ENCODE results near the gene NIPAL4. TPM values are rescaled to one million over a fixed set of nuclear protein-coding genes. Genes with fewer than 3 reads are reported as not detected.

Gene NIPAL4
- total and polyA plus RNA-seq, 9 donors = 0.08 to 1.0 (median 0.34) TPM

GRCh38 chr5:157496864-157497263 lies 36.9 kb downstream of the NIPAL4 start:
- peaks cover 60% of the 10 kb centered on the region for H3K36me3 ChIP-seq (ENCODE audit: control insufficient read depth, insufficient read depth, low read length)
- 81% methylated on average over 5 of the region's 8 CpGs for WGBS (ENCODE audit: insufficient coverage)

GRCh38 chr5:157497875-157498611 lies 38.0 kb downstream of the NIPAL4 start:
- Histone ChIP-seq H3K36me3 (ENCODE audit: control insufficient read depth, insufficient read depth, low read length) (peaks cover 57% of the 10 kb centered on the region), H3K4me3 (ENCODE audit: low read length) (no peak overlapping the region), H3K27ac (ENCODE audit: low read length) (no peak overlapping the region), H3K27me3 (ENCODE audit: control insufficient read depth, insufficient read depth, low read length) (no peaks in the 10 kb centered on the region), H3K9me3 (replicated peaks; ENCODE audit: control insufficient read depth, low read depth, low read length) (no peaks in the 10 kb centered on the region), H3K4me1 (ENCODE audit: control insufficient read depth, insufficient read depth, low read length) (peaks cover 13% of the 10 kb centered on the region)
- peak; percentile 29 for DNase-seq
- WGBS (ENCODE audit: insufficient coverage) = 0% methylated on average over 1 of the region's 10 CpGs

More at GRCh38 chr5:157496864-157497263, 36.9 kb downstream of the NIPAL4 start:
- peaks cover 10% of the 10 kb centered on the region for H3K4me1 ChIP-seq (ENCODE audit: control insufficient read depth, insufficient read depth, low read length)
- H3K27ac ChIP-seq (ENCODE audit: low read length) = no peak overlapping the region
- no peaks in the 10 kb centered on the region for H3K27me3 ChIP-seq (ENCODE audit: control insufficient read depth, insufficient read depth, low read length)
- DNase-seq = no peak
- H3K9me3 ChIP-seq (replicated peaks; ENCODE audit: control insufficient read depth, low read depth, low read length) = no peaks in the 10 kb centered on the region
- H3K4me3 ChIP-seq (ENCODE audit: low read length) = no peak overlapping the region

GRCh38 chr5:157502143-157502647 lies 42.2 kb downstream of the NIPAL4 start:
- H3K9me3 ChIP-seq (replicated peaks; ENCODE audit: control insufficient read depth, low read depth, low read length) = no peaks in the 10 kb centered on the region
- H3K27ac ChIP-seq (ENCODE audit: low read length) = no peak overlapping the region
- H3K27me3 ChIP-seq (ENCODE audit: control insufficient read depth, insufficient read depth, low read length) = no peaks in the 10 kb centered on the region
- H3K4me1 ChIP-seq (ENCODE audit: control insufficient read depth, insufficient read depth, low read length) = peaks cover 23% of the 10 kb centered on the region
- 75% methylated on average over 3 of the region's 8 CpGs for WGBS (ENCODE audit: insufficient coverage)
- peaks cover 42% of the 10 kb centered on the region for H3K36me3 ChIP-seq (ENCODE audit: control insufficient read depth, insufficient read depth, low read length)
- H3K4me3 ChIP-seq (ENCODE audit: low read length) = no peak overlapping the region
- DNase-seq = peak; percentile 68

GRCh38 chr5:157504053-157504452 lies 44.0 kb downstream of the NIPAL4 start:
- 84% methylated on average over 7 of the region's 8 CpGs for WGBS (ENCODE audit: insufficient coverage)
- Histone ChIP-seq H3K27ac (ENCODE audit: low read length) (no peak overlapping the region), H3K4me1 (ENCODE audit: control insufficient read depth, insufficient read depth, low read length) (peaks cover 16% of the 10 kb centered on the region), H3K4me3 (ENCODE audit: low read length) (no peak overlapping the region), H3K36me3 (ENCODE audit: control insufficient read depth, insufficient read depth, low read length) (peaks cover 33% of the 10 kb centered on the region), H3K9me3 (replicated peaks; ENCODE audit: control insufficient read depth, low read depth, low read length) (no peaks in the 10 kb centered on the region), H3K27me3 (ENCODE audit: control insufficient read depth, insufficient read depth, low read length) (no peaks in the 10 kb centered on the region)
- DNase-seq = no peak

- Histone ChIP-seq H3K27me3 (ENCODE audit: control insufficient read depth, insufficient read depth, low read length) (no peaks in the 10 kb centered on the region), H3K4me3 (ENCODE audit: low read length) (no peak overlapping the region), H3K4me1 (ENCODE audit: control insufficient read depth, insufficient read depth, low read length) (peaks cover 16% of the 10 kb centered on the region), H3K36me3 (ENCODE audit: control insufficient read depth, insufficient read depth, low read length) (peaks cover 28% of the 10 kb centered on the region), H3K9me3 (replicated peaks; ENCODE audit: control insufficient read depth, low read depth, low read length) (no peaks in the 10 kb centered on the region), H3K27ac (ENCODE audit: low read length) (no peak overlapping the region)
- 92% methylated on average over 6 of the region's 6 CpGs for WGBS (ENCODE audit: insufficient coverage)
- no peak for DNase-seq
Observed at GRCh38 chr5:157505496-157505895, 45.5 kb downstream of the NIPAL4 start.

GRCh38 chr5:157506066-157506590 lies 46.1 kb downstream of the NIPAL4 start:
- WGBS (ENCODE audit: insufficient coverage) = 29% methylated on average over 1 of the region's 3 CpGs
- no peak overlapping the region for H3K4me3 ChIP-seq (ENCODE audit: low read length)
- peaks cover 16% of the 10 kb centered on the region for H3K4me1 ChIP-seq (ENCODE audit: control insufficient read depth, insufficient read depth, low read length)
- no peaks in the 10 kb centered on the region for H3K27me3 ChIP-seq (ENCODE audit: control insufficient read depth, insufficient read depth, low read length)
- H3K27ac ChIP-seq (ENCODE audit: low read length) = peak overlapping the region; percentile 10
- H3K9me3 ChIP-seq (replicated peaks; ENCODE audit: control insufficient read depth, low read depth, low read length) = no peaks in the 10 kb centered on the region
- DNase-seq = no peak
- peaks cover 21% of the 10 kb centered on the region for H3K36me3 ChIP-seq (ENCODE audit: control insufficient read depth, insufficient read depth, low read length)

GRCh38 chr5:157506981-157507780 lies 47.2 kb downstream of the NIPAL4 start:
- Histone ChIP-seq H3K27ac (ENCODE audit: low read length) (peak overlapping the region; percentile 45), H3K4me3 (ENCODE audit: low read length) (no peak overlapping the region), H3K27me3 (ENCODE audit: control insufficient read depth, insufficient read depth, low read length) (no peaks in the 10 kb centered on the region), H3K4me1 (ENCODE audit: control insufficient read depth, insufficient read depth, low read length) (peaks cover 25% of the 10 kb centered on the region), H3K36me3 (ENCODE audit: control insufficient read depth, insufficient read depth, low read length) (peaks cover 15% of the 10 kb centered on the region), H3K9me3 (replicated peaks; ENCODE audit: control insufficient read depth, low read depth, low read length) (no peaks in the 10 kb centered on the region)
- peak; percentile 64 for DNase-seq
- 83% methylated on average over 3 of the region's 14 CpGs for WGBS (ENCODE audit: insufficient coverage)

- H3K27ac ChIP-seq (ENCODE audit: low read length) = no peak overlapping the region
- 96% methylated on average over 5 of the region's 9 CpGs for whole genome bisulfite sequencing (ENCODE audit: insufficient coverage)
- peaks cover 21% of the 10 kb centered on the region for H3K36me3 ChIP-seq (ENCODE audit: control insufficient read depth, insufficient read depth, low read length)
Observed at GRCh38 chr5:157509093-157509492, 49.1 kb downstream of the NIPAL4 start.

GRCh38 chr5:157509587-157509986 lies 49.6 kb downstream of the NIPAL4 start:
- Histone ChIP-seq H3K27ac (ENCODE audit: low read length) (no peak overlapping the region), H3K4me3 (ENCODE audit: low read length) (no peak overlapping the region), H3K36me3 (ENCODE audit: control insufficient read depth, insufficient read depth, low read length) (peaks cover 18% of the 10 kb centered on the region), H3K27me3 (ENCODE audit: control insufficient read depth, insufficient read depth, low read length) (no peaks in the 10 kb centered on the region), H3K4me1 (ENCODE audit: control insufficient read depth, insufficient read depth, low read length) (peaks cover 23% of the 10 kb centered on the region), H3K9me3 (replicated peaks; ENCODE audit: control insufficient read depth, low read depth, low read length) (no peaks in the 10 kb centered on the region)
- DNase-seq = no peak

More at GRCh38 chr5:157509093-157509492, 49.1 kb downstream of the NIPAL4 start:
- no peaks in the 10 kb centered on the region for H3K27me3 ChIP-seq (ENCODE audit: control insufficient read depth, insufficient read depth, low read length)
- no peak overlapping the region for H3K4me3 ChIP-seq (ENCODE audit: low read length)
- DNase-seq = no peak
- no peaks in the 10 kb centered on the region for H3K9me3 ChIP-seq (replicated peaks; ENCODE audit: control insufficient read depth, low read depth, low read length)
- peaks cover 23% of the 10 kb centered on the region for H3K4me1 ChIP-seq (ENCODE audit: control insufficient read depth, insufficient read depth, low read length)

GRCh38 chr5:157510682-157511081 lies 50.7 kb downstream of the NIPAL4 start:
- Histone ChIP-seq H3K36me3 (ENCODE audit: control insufficient read depth, insufficient read depth, low read length) (peaks cover 16% of the 10 kb centered on the region), H3K27ac (ENCODE audit: low read length) (no peak overlapping the region), H3K27me3 (ENCODE audit: control insufficient read depth, insufficient read depth, low read length) (no peaks in the 10 kb centered on the region), H3K4me1 (ENCODE audit: control insufficient read depth, insufficient read depth, low read length) (peaks cover 20% of the 10 kb centered on the region), H3K4me3 (ENCODE audit: low read length) (no peak overlapping the region), H3K9me3 (replicated peaks; ENCODE audit: control insufficient read depth, low read depth, low read length) (no peaks in the 10 kb centered on the region)
- no peak for DNase-seq
- WGBS (ENCODE audit: insufficient coverage) = 57% methylated on average over 1 of the region's 5 CpGs

All from muscle of leg (tissue), 11 donors.